ENCODE results near the gene LRCH3.
"Not testable (repeated sequence)": the region's sequence is repeated elsewhere in the genome, so short reads cannot be mapped to it uniquely, and the experiment has no call there.

The LRCH3 gene

DNA sequence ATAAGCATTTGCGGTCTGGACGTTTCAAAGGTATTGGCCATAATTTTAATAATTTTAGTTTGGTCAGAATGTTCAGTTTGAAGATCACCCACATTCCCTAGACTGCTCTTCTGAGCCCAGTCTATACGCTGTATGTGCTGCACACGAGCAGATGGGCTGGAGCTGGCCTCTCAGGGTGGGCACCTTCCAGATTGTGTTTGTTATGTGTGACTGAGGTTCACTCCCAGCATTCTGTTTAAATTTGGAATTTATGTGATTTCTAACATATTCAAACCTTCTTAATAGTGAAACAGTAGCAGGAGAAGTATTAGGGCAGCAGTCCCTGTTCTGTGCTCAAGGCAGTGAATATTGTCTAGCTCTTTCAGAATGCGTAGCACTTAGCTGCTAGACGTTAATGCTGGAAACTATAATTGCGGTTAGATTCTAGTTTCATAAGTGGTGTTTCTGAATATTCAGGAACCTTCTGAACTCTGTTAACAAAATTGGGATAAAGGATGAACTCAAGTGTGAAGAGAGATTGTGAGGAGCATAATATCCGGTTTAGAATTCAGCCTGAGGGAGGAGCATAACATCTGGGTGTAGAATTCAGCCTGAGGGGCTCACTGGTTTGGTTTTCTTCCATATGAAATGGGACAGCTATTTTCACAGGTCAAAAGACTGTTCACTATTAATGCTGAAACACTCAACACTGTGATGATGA, 90.4 kb downstream of the LRCH3 start:
- Histone ChIP-seq H3K27me3 (no peaks in the 10 kb centered on the region), H3K4me1 (no peaks in the 10 kb centered on the region), H3K27ac (no peak overlapping the region), H3K4me3 (no peak overlapping the region), H3K36me3 (peaks cover 56 to 68% (median 64%) of the 10 kb centered on the region in 3 donors), H3K9me3 (no peaks in the 10 kb centered on the region)
- intact Hi-C loops (cut with DNase I; ENCODE audit: low total_unique reads): no loop called here
- DNase-seq: no peak
- TF ChIP-seq, protein P1, sequence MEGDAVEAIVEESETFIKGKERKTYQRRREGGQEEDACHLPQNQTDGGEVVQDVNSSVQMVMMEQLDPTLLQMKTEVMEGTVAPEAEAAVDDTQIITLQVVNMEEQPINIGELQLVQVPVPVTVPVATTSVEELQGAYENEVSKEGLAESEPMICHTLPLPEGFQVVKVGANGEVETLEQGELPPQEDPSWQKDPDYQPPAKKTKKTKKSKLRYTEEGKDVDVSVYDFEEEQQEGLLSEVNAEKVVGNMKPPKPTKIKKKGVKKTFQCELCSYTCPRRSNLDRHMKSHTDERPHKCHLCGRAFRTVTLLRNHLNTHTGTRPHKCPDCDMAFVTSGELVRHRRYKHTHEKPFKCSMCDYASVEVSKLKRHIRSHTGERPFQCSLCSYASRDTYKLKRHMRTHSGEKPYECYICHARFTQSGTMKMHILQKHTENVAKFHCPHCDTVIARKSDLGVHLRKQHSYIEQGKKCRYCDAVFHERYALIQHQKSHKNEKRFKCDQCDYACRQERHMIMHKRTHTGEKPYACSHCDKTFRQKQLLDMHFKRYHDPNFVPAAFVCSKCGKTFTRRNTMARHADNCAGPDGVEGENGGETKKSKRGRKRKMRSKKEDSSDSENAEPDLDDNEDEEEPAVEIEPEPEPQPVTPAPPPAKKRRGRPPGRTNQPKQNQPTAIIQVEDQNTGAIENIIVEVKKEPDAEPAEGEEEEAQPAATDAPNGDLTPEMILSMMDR (IDR thresholded peaks at IDR 0.05): no peak

DNA sequence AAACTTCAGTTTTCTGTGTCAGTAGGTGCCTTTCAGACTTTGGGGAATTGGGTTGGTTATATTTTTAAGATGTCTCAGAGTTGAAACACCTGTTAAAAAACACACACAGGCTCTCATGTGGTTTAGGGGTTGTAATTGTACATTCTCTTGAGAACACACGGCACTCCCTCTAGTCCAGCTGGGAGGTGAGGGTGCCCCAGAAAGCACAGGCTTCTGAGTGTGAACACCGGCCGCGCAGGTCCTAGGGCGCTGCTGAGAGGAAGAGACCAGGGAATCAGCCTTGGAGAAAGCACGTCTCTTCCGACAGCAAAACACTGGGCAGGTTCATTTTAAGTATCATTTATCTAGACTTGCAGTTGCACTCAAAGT, 90.9 kb downstream of the LRCH3 start:
- Histone ChIP-seq H3K9me3 (no peaks in the 10 kb centered on the region), H3K36me3 (peaks cover 54 to 65% (median 61%) of the 10 kb centered on the region in 3 donors), H3K27me3 (no peaks in the 10 kb centered on the region), H3K4me3 (no peak overlapping the region), H3K27ac (no peak overlapping the region), H3K4me1 (no peaks in the 10 kb centered on the region)
- DNase-seq: no peak
- TF ChIP-seq, protein P1 (IDR thresholded peaks at IDR 0.05): no peak
- intact Hi-C loops (cut with DNase I; ENCODE audit: low total_unique reads): no loop called here

DNA sequence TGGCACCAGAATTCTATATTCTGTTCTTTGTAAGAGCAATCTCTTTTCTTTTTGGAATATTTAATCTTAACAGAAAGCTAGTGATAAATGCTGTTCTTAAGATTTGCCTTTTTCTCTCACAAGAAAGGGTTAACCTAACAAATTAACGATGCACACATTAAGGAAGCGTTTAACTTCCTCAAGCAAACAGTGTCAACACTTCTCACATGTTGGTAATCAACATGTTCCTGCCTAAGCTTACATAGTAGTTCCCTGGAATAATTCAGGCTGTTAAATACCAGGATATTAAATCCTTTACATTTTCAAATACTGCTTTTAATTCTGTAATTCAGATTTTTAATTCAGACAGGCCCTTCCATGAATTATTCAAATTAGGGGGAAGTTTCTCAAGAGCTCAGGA, 91.5 kb downstream of the LRCH3 start:
- Histone ChIP-seq H3K27me3 (no peaks in the 10 kb centered on the region), H3K27ac (no peak overlapping the region), H3K4me3 (no peak overlapping the region), H3K9me3 (no peaks in the 10 kb centered on the region), H3K36me3 (peaks cover 51 to 62% (median 61%) of the 10 kb centered on the region in 3 donors), H3K4me1 (no peaks in the 10 kb centered on the region)
- DNase-seq: no peak
- TF ChIP-seq, protein P1 (IDR thresholded peaks at IDR 0.05): no peak
- intact Hi-C loops (cut with DNase I; ENCODE audit: low total_unique reads): no loop called here

DNA sequence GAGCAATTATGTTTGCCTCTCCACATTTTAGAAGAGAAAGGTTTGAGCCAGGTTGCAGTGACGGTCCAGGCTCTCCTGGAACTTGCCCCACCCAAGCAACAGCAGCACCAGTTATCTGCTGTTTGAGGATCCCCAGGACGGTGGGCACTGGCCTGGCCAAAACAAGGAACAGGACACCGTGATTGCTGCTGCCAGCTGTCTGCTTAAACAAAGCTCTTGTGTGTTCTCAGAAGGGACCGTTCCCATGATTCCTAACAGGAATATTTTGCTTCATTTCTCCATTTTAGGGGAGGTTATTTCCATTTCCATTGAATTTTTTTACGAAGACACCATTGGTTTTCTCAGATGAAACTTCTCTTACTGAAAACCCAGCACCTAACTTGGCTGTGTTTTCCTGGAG, 92.5 kb downstream of the LRCH3 start:
- H3K4me3 ChIP-seq: no peak overlapping the region
- no peak for DNase-seq
- TF ChIP-seq, protein P1 (IDR thresholded peaks at IDR 0.05): no peak
- no peaks in the 10 kb centered on the region for H3K9me3 ChIP-seq
- no peaks in the 10 kb centered on the region for H3K4me1 ChIP-seq
- no peaks in the 10 kb centered on the region for H3K27me3 ChIP-seq
- H3K36me3 ChIP-seq: peaks cover 42 to 53% (median 52%) of the 10 kb centered on the region in 3 donors
- H3K27ac ChIP-seq: no peak overlapping the region
- intact Hi-C loops (cut with DNase I; ENCODE audit: low total_unique reads): no loop called here

DNA sequence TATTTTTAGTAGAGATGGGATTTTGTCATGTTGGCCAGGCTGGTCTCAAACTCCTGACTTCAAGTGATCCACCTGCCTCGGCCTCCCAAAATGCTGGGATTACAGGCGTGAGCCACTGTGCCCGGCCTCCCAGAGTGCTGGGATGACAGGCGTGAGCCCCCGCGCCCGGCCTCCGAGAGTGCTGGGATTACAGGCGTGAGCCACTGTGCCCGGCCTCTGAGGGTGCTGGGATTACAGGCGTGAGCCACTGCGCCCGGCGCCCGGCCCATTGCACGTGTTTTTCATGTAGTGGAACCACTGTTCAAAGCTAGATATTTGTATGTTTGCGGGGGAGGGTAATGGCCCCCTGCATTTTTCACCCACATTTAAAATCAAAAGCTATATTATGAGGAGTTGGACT, 93.3 kb downstream of the LRCH3 start:
- intact Hi-C loops (cut with DNase I; ENCODE audit: low total_unique reads); H3K27me3 ChIP-seq; DNase-seq; H3K9me3 ChIP-seq; H3K27ac ChIP-seq; H3K4me1 ChIP-seq; H3K4me3 ChIP-seq: not testable (repeated sequence)
- H3K36me3 ChIP-seq: peaks cover 47 to 50% (median 47%) of the 10 kb centered on the region in 3 donors

DNA sequence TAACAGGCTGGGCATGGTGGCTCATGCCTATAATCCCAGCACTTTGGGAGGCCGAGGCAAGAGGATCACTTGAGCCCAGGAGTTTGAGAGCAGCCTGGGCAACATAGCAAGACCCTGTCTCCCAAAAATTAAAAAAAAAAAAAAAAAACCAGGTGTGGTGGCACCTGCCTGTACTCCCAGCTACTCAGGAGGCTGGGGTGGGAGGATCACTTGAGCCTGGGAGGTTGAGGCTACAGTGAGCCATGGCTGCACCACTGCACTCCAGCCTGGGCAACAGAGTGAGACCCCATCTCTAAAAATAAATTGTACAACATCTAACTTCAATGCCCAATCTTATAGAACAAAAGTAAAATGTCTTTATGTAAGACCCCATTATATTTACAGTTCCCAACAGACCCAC, 95.0 kb downstream of the LRCH3 start:
- H3K27ac ChIP-seq; intact Hi-C loops (cut with DNase I; ENCODE audit: low total_unique reads): not testable (repeated sequence)
- H3K36me3 ChIP-seq: peaks cover 39 to 49% (median 45%) of the 10 kb centered on the region in 3 donors

DNA sequence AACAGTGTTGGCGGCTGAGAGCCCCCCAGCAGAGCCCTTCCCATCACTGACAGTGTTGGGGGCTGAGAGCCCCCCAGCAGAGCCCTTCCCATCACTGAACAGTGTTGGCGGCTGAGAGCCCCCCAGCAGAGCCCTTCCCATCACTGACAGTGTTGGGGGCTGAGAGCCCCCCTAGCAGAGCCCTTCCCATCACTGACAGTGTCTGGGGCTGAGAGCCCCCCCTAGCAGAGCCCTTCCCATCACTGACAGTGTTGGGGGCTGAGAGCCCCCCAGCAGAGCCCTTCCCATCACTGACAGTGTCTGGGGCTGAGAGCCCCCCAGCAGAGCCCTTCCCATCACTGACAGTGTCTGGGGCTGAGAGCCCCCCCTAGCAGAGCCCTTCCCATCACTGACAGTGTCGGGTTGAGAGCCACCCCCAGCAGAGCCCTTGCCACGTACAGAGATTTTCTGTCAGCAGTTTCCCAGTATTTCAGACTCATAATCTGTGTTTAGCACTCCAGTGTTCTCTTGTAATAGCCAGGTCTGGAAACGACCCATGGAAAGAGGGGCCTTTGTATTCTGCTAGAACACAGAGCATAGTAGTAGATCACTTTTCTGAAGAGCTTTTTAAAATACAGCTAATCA, 96.5 kb downstream of the LRCH3 start:
- intact Hi-C loops (cut with DNase I; ENCODE audit: low total_unique reads); H3K27ac ChIP-seq; DNase-seq; H3K4me1 ChIP-seq; H3K9me3 ChIP-seq; H3K4me3 ChIP-seq; H3K27me3 ChIP-seq: not testable (repeated sequence)
- peaks cover 29 to 38% (median 36%) of the 10 kb centered on the region in 3 donors for H3K36me3 ChIP-seq

More for the DNA sequence above, 95.0 kb downstream of the LRCH3 start:
- H3K4me1 ChIP-seq, DNase-seq, H3K27me3 ChIP-seq, H3K4me3 ChIP-seq, H3K9me3 ChIP-seq: not testable (repeated sequence)

Data from tibial artery (tissue), 4 donors.